MV-4-11 (cell line): ENCODE data around the gene PPAT.
"Not testable (repeated sequence)": the region's sequence is repeated elsewhere in the genome, so short reads cannot be mapped to it uniquely, and the experiment has no call there.

Experiments
- DNase-seq: peaks from one replicate; lab custom pipeline; 2025; lab: John Stamatoyannopoulos, UW

Gene PPAT

GRCh38 chr4:56386091-56386490 is 49.3 kb downstream of the PPAT start:
- no peak for DNase-seq

GRCh38 chr4:56375458-56375857 is 60.0 kb downstream of the PPAT start:
- no peak for DNase-seq

DNA sequence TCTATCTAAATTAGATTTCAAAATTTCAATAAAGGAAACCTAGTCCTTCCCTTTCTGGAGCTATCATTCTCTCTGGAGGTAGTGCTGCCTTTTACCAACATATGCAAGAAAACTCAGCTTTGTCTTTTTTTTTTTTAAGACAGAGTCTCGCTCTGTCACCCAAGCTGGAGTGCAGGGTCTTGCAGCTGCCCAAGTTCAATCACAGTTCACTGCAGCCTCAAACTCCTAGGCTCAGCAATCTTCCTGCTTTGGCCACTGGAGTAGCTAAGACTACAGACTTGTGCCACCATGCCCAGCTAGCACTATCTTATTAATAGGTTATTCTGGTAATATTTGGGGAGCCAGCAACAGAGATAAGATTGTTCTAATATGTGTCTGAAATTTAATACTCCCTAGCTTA is 60.5 kb downstream of the PPAT start:
- no peak for DNase-seq

DNA sequence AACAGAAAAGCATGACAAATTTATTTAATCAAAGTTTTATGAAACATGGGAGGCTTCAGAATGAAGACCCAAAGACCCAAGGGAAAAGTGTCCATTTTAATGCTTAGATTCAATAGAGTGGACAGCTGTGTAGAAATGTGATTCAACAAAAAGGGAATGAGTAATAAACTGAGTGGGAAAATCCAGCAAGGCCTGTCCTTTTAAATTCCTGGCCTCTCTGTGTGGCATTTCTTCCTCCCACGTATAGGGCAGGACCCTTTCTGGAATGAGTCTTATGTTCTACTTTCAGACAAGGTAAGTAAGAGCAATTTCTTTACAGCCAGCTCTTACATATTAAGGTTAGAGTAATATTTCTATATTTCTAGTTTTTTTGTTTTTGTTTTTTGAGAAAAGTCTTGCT is 62.6 kb downstream of the PPAT start:
- no peak for DNase-seq

DNA sequence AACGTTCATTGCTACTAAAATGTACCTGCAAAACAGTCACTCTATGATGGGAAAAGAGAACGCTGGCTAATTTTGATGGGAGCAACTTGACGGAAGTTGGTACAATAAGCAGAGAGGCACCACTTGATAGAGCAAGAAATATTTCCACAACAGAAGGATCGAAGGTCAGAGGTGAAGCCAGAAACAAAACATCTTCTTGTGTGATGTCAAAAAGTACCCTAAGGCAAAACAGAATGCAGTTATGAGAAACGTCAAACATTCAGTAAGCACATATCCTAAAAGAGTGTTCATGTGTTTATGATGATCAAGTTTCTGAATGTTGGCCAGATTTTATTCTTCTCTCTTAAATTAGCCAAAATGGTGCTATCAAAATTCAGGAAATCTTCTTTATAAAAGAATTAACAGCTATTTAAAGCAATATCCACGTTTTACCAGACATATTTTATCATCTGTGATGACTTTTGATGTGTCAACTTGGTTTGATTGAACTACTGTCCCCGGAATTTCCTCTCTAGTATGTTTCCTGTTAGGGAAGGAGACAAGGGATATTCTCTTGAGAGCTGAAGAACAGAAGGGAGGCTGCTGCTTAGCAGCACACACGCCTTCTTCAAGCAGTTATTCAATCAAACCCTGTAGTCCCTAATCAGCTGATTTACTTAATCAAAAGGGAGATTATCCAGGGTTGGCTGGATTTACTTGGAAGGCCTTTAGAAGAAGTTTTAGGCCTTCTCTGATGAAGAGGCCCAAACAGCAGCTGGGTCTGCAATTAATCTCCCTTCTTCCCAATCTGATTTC is 63.8 kb downstream of the PPAT start:
- DNase-seq: no peak

DNA sequence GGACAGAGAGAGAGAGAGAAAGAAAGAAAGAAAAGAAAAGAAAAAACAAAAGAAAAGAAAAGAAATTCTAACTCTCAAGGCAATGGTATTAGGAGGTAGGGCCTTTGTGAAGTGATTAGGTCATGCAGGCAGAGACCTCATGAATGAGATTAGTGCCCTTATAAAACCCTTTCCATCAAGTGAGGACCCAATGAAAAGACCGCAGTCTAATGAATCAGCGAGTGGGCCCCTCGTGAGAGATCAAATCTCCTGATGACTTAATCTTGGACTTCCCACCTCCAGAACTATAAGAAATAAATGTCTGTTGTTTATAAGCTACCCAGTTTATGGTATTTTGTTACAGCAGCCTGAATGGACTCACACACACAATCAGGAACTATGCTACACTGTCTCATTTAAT is 65.0 kb downstream of the PPAT start:
- DNase-seq: no peak

DNA sequence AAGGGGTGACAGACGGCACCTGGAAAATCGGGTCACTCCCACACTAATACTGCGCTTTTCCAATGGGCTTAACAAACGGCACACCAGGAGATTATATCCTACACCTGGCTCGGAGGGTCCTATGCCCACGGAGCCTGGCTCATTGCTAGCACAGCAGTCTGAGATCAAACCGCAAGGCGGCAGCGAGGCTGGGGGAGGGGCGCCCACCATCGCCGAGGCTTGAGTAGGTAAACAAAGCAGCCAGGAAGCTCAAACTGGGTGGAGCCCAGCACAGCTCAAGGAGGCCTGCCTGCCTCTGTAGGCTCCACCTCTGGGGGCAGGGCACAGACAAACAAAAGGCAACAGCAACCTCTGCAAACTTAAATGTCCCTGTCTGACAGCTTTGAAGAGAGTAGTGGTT is 72.4 kb downstream of the PPAT start:
- not testable (repeated sequence) for DNase-seq

- DNase-seq: peak; percentile 48
Observed at GRCh38 chr4:56360071-56360470, 75.3 kb downstream of the PPAT start.

GRCh38 chr4:56356650-56357049 is 78.8 kb downstream of the PPAT start:
- no peak for DNase-seq

GRCh38 chr4:56348576-56348975 is 86.8 kb downstream of the PPAT start:
- DNase-seq: no peak

- DNase-seq: no peak
Observed at GRCh38 chr4:56345458-56345857, 90.0 kb downstream of the PPAT start.
